Hepatocyte (in vitro differentiated cells): ENCODE data around the gene CLPTM1. TPM values are rescaled to one million over a fixed set of nuclear protein-coding genes. Genes with fewer than 3 reads are reported as not detected.
A peak's percentile ranks its signal among the peaks of the same experiment; 100 is the strongest.

Experiments
- DNase-seq: peaks from one replicate; pipeline ENCODE4 v3.0.0-alpha.2; 2016; ENCODE audit warnings: low spot score
- H2AFZ ChIP-seq: fragments of 200-600 bp; sonication (generic); 2 replicates; pipeline ENCODE4 v1.6.0; 2016; ENCODE audit warnings: antibody characterized with exemption, mild to moderate bottlenecking
- H3K27ac ChIP-seq: fragments of 200-600 bp; sonication (generic); 2 replicates; pipeline ENCODE4 v1.5.1; 2016; ENCODE audit warnings: mild to moderate bottlenecking
- H3K27me3 ChIP-seq: fragments of 200-600 bp; sonication (generic); 2 replicates; pipeline ENCODE4 v1.6.1; 2016
- H3K36me3 ChIP-seq: fragments of 200-600 bp; sonication (generic); replicated peaks from 2 replicates; pipeline ENCODE4 v1.5.1; 2016; ENCODE audit warnings: low read depth; ENCODE audit not compliant: insufficient read depth
- H3K4me1 ChIP-seq: fragments of 200-600 bp; sonication (generic); 2 replicates; pipeline ENCODE4 v1.5.1; 2016; ENCODE audit warnings: mild to moderate bottlenecking, moderate library complexity; ENCODE audit not compliant: insufficient read depth
- H3K4me2 ChIP-seq: fragments of 200-600 bp; sonication (generic); 2 replicates; pipeline ENCODE4 v1.6.0; 2016
- H3K4me3 ChIP-seq: fragments of 200-600 bp; sonication (generic); 2 replicates; pipeline ENCODE4 v1.5.1; 2016; ENCODE audit warnings: mild to moderate bottlenecking
- H3K79me2 ChIP-seq: fragments of 200-600 bp; sonication (generic); 2 replicates; pipeline ENCODE4 v1.6.0; 2017; ENCODE audit warnings: mild to moderate bottlenecking
- H3K9me2 ChIP-seq: fragments of 200-600 bp; sonication (generic); replicated peaks from 2 replicates; pipeline ENCODE4 v1.6.0; 2017; ENCODE audit warnings: mild to moderate bottlenecking; ENCODE audit not compliant: insufficient read depth
- H3K9me3 ChIP-seq: fragments of 200-600 bp; sonication (generic); 2 replicates; pipeline ENCODE4 v1.5.1; 2016; ENCODE audit warnings: low read depth, mild to moderate bottlenecking
- H4K20me1 ChIP-seq: fragments of 200-600 bp; sonication (generic); 2 replicates; pipeline ENCODE4 v1.6.0; 2016; ENCODE audit warnings: mild to moderate bottlenecking; ENCODE audit not compliant: insufficient read depth, poor library complexity, severe bottlenecking
- EZH2 ChIP-seq: fragments of 200-600 bp; sonication (generic); IDR thresholded peaks from 2 replicates; pipeline ENCODE4 v1.6.1; 2016; ENCODE audit warnings: antibody characterized with exemption, mild to moderate bottlenecking, borderline replicate concordance
- EZH2phosphoT487 ChIP-seq: fragments of 200-600 bp; sonication (generic); IDR thresholded peaks from one replicate; pipeline ENCODE4 v1.6.1; 2018; ENCODE audit warnings: antibody characterized with exemption, mild to moderate bottlenecking, low read depth, moderate library complexity; ENCODE audit not compliant: unreplicated experiment, severe bottlenecking
- WGBS: methylation state at CpG from one replicate; pipeline ENCODE4 v1.1.6; 2016; ENCODE audit warnings: low lambda C conversion rate; ENCODE audit errors: missing lambda C conversion rate; 5-methylcytosine and 5-hydroxymethylcytosine counted together
- polyA plus RNA-seq: library from polyadenylated mRNA; unstranded; fragments of >200 nt; fragmentation: Nextera tagmentation; extraction: Ambion mirVana; gene quantifications from 2 replicates; pipeline ENCODE4 v1.2.1, GENCODE V29; 2016
- total RNA-seq: library from RNA; depleted of rRNA; stranded (reverse); fragments of >200 nt; gene quantifications from 2 replicates; pipeline ENCODE4 v1.2.3, GENCODE V29; 2014
- TF ChIP-seq, protein P1 (sequence below): fragments of 200-600 bp; sonication (generic); IDR thresholded peaks from 2 replicates; pipeline ENCODE4 v1.5.1; 2016; ENCODE audit warnings: antibody characterized with exemption, mild to moderate bottlenecking; ENCODE audit not compliant: poor library complexity

Gene CLPTM1
- total and polyA plus RNA-seq, 2 experiments from 2014 or later = 49.1 to 93.1 TPM

DNA sequence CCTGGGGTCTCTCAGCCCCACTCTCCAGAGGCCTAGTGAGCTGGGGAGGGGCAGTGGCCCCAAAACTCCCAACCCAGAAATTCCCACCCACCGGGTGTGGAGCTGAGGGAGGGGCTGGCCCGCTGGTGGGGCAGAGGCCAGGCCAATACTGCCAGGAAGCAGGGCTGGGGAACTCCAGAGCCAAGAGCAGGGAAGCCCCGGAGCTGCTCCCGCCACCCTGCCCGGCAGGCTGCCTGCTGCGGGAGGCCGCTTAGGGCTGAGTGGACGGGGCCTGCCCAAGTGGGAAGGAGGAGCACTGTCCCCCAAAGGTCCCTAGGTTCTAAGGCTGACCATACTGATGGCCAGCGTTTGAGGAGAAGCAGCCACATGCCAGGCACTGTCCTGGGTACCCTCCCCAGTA, 33.1 kb downstream of the CLPTM1 start:
- no peaks in the 10 kb centered on the region for H3K9me2 ChIP-seq
- H2AFZ ChIP-seq = no peak overlapping the region
- no peaks in the 10 kb centered on the region for H3K27me3 ChIP-seq
- no peaks in the 10 kb centered on the region for H3K79me2 ChIP-seq
- no peaks in the 10 kb centered on the region for H3K4me1 ChIP-seq
- DNase-seq = no peak
- H4K20me1 ChIP-seq = no peaks in the 10 kb centered on the region
- H3K4me3 ChIP-seq = no peak overlapping the region
- no peaks in the 10 kb centered on the region for H3K36me3 ChIP-seq
- no peak for TF ChIP-seq EZH2
- TF ChIP-seq, protein P1, sequence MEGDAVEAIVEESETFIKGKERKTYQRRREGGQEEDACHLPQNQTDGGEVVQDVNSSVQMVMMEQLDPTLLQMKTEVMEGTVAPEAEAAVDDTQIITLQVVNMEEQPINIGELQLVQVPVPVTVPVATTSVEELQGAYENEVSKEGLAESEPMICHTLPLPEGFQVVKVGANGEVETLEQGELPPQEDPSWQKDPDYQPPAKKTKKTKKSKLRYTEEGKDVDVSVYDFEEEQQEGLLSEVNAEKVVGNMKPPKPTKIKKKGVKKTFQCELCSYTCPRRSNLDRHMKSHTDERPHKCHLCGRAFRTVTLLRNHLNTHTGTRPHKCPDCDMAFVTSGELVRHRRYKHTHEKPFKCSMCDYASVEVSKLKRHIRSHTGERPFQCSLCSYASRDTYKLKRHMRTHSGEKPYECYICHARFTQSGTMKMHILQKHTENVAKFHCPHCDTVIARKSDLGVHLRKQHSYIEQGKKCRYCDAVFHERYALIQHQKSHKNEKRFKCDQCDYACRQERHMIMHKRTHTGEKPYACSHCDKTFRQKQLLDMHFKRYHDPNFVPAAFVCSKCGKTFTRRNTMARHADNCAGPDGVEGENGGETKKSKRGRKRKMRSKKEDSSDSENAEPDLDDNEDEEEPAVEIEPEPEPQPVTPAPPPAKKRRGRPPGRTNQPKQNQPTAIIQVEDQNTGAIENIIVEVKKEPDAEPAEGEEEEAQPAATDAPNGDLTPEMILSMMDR = no peak
- no peak for TF ChIP-seq EZH2phosphoT487
- no peak overlapping the region for H3K27ac ChIP-seq
- H3K9me3 ChIP-seq = no peaks in the 10 kb centered on the region
- no peak overlapping the region for H3K4me2 ChIP-seq
- WGBS = 97% methylated on average over 9 of the region's 9 CpGs

DNA sequence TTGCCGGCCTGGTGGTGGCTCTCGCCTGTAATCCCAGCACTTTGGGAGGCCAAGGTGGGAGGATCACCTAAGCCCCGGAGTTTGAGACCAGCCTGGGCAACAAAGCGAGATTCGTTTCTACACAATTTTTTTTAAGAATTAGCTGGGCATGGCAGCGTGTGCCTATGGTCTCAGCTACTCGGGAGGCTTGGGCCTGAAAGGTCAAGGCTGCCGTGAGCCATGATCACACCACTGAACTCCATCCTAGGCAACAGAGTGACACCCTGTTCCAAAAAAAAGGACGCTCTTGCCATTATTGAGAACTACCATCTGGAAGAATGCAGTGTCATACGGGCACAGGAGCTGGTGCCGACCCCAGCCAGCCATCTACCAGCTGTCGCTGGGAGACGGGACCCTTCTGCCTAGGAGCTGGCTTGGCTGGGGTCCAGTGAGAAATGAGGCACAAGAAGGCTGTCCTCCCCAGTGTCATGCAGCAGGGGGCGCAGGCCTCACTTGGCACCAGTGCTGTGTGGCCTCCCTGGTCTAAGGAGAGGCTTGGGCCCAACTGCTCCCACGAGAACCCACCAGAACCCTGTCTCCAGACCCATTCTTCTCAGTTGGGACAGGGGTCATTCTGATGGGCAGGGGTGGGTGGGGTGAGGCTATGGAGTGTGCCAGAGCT, 33.8 kb downstream of the CLPTM1 start:
- no peaks in the 10 kb centered on the region for H3K27me3 ChIP-seq
- no peaks in the 10 kb centered on the region for H3K79me2 ChIP-seq
- no peaks in the 10 kb centered on the region for H4K20me1 ChIP-seq
- no peaks in the 10 kb centered on the region for H3K4me1 ChIP-seq
- H3K4me2 ChIP-seq = no peak overlapping the region
- no peak for TF ChIP-seq EZH2phosphoT487
- TF ChIP-seq, protein P1 = peak; percentile 50
- peak; percentile 75 for DNase-seq
- no peak overlapping the region for H3K27ac ChIP-seq
- H3K9me3 ChIP-seq = no peaks in the 10 kb centered on the region
- H2AFZ ChIP-seq = no peak overlapping the region
- no peaks in the 10 kb centered on the region for H3K36me3 ChIP-seq
- H3K4me3 ChIP-seq = no peak overlapping the region
- no peaks in the 10 kb centered on the region for H3K9me2 ChIP-seq
- 87% methylated on average over 15 of the region's 15 CpGs for WGBS

DNA sequence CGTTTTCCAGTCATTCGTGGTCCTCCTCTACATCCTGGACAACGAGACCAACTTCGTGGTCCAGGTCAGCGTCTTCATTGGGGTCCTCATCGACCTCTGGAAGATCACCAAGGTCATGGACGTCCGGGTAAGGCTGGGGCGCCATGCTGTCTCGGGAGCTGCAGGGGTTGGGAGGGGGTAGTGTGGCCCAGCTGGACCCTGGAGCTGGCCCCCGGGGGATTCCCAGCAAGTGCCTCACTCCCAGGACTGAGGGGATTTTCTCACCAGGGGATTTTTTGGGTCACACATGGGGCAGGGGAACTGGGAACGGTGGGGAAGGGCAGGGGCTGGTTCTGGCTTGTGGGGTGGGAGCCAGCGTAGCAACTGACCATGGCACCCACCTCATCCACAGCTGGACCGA, 35.3 kb downstream of the CLPTM1 start:
- no peaks in the 10 kb centered on the region for H3K27me3 ChIP-seq
- 95% methylated on average over 7 of the region's 14 CpGs for WGBS
- H2AFZ ChIP-seq = no peak overlapping the region
- no peaks in the 10 kb centered on the region for H3K36me3 ChIP-seq
- TF ChIP-seq, protein P1 = no peak
- TF ChIP-seq EZH2 (no peak), EZH2phosphoT487 (no peak)
- no peaks in the 10 kb centered on the region for H3K79me2 ChIP-seq
- H3K4me2 ChIP-seq = no peak overlapping the region
- H3K4me3 ChIP-seq = no peak overlapping the region
- H3K9me3 ChIP-seq = no peaks in the 10 kb centered on the region
- no peak for DNase-seq
- no peaks in the 10 kb centered on the region for H4K20me1 ChIP-seq
- no peaks in the 10 kb centered on the region for H3K4me1 ChIP-seq
- no peak overlapping the region for H3K27ac ChIP-seq
- H3K9me2 ChIP-seq = no peaks in the 10 kb centered on the region
